Esophagus squamous epithelium (tissue), 5 donors: ENCODE data around the gene TSGA10IP. TPM values are rescaled to one million over a fixed set of nuclear protein-coding genes. Genes with fewer than 3 reads are reported as not detected.

ENCODE experiments used
- DNase-seq: peaks from one replicate; lab custom pipeline; 2025; lab: John Stamatoyannopoulos, UW
- H3K27ac ChIP-seq, 4 donors: fragments of 200-600 bp; sonication (generic); one replicate each; pipeline ENCODE4 v1.5.1; 2016 to 2019; ENCODE audit warnings: mild to moderate bottlenecking in 1 of 4
- H3K27me3 ChIP-seq, 4 donors: fragments of 200-600 bp; sonication (generic); 1 replicate in 3 of 4; 2 replicates in 1 of 4; pipeline versions ENCODE4 v1.5.1 to v1.6.0; 2017 to 2021; ENCODE audit warnings: antibody characterized with exemption in 1 of 4
- H3K36me3 ChIP-seq, 3 donors: fragments of 200-600 bp; sonication (generic); one replicate each; pipeline ENCODE4 v1.5.1; 2016 to 2019
- H3K4me1 ChIP-seq, 3 donors: fragments of 200-600 bp; sonication (generic); one replicate each; pipeline ENCODE4 v1.5.1; 2017 to 2019
- H3K4me3 ChIP-seq, 4 donors: fragments of 200-600 bp; sonication (generic); 1 replicate in 3 of 4; 2 replicates in 1 of 4; pipeline ENCODE4 v1.5.1; 2016 to 2019; ENCODE audit warnings: mild to moderate bottlenecking in 2 of 4, moderate library complexity in 1 of 4
- H3K9me3 ChIP-seq, 3 donors: fragments of 200-600 bp; sonication (generic); one replicate each; pipeline ENCODE4 v1.5.1; 2016 to 2019
- POLR2A ChIP-seq, 4 donors: fragments of 450-650 bp; IDR thresholded peaks; one replicate each; pipeline ENCODE4 v1.6.1; 2017; ENCODE audit warnings: antibody characterized with exemption in 4 of 4, mild to moderate bottlenecking in 4 of 4, moderate library complexity in 3 of 4
- WGBS, 2 donors: methylation state at CpG; one replicate each; pipeline ENCODE4 v1.1.5; 2018; 5-methylcytosine and 5-hydroxymethylcytosine counted together
- intact Hi-C: fragments of 100-400 bp; cut with DNase I; formaldehyde crosslinking; loops from one replicate; pipeline ENCODE4 v1.15.0; 2022
- total RNA-seq, 4 donors: library from RNA; depleted of rRNA; stranded (reverse); fragments of >200 nt; gene quantifications; one replicate each; pipeline ENCODE4 v1.1.0, GENCODE V29; 2016
- TF ChIP-seq, protein P1 (sequence below), 6 experiments: fragments of 450-650 bp in 4 of 6; fragments of 200-600 bp in 2 of 6; sonication (generic) in 2 of 6; IDR thresholded peaks; one replicate each; pipeline ENCODE4 v1.5.1; 2016 to 2019; ENCODE audit warnings: antibody characterized with exemption in 6 of 6, mild to moderate bottlenecking in 4 of 6, moderate library complexity in 4 of 6
- donor health status: DM: yes; HTN: yes; CAD: no.

The TSGA10IP gene
- total RNA-seq, 4 donors from 2014 or later = not detected

- Histone ChIP-seq H3K9me3 (no peaks in the 10 kb centered on the region), H3K27me3 (peaks cover 0 to 11% (median 0%) of the 10 kb centered on the region in 4 donors), H3K27ac (peak overlapping the region; percentile 86 to 98 (median 92)), H3K36me3 (peaks cover 0 to 12% (median 0%) of the 10 kb centered on the region in 3 donors), H3K4me3 (peak overlapping the region; percentile 73 to 89 (median 82)), H3K4me1 (peaks cover 11 to 56% (median 13%) of the 10 kb centered on the region in 3 donors)
- TF ChIP-seq, protein P1, sequence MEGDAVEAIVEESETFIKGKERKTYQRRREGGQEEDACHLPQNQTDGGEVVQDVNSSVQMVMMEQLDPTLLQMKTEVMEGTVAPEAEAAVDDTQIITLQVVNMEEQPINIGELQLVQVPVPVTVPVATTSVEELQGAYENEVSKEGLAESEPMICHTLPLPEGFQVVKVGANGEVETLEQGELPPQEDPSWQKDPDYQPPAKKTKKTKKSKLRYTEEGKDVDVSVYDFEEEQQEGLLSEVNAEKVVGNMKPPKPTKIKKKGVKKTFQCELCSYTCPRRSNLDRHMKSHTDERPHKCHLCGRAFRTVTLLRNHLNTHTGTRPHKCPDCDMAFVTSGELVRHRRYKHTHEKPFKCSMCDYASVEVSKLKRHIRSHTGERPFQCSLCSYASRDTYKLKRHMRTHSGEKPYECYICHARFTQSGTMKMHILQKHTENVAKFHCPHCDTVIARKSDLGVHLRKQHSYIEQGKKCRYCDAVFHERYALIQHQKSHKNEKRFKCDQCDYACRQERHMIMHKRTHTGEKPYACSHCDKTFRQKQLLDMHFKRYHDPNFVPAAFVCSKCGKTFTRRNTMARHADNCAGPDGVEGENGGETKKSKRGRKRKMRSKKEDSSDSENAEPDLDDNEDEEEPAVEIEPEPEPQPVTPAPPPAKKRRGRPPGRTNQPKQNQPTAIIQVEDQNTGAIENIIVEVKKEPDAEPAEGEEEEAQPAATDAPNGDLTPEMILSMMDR (IDR thresholded peaks at IDR 0.05) = no peak
- TF ChIP-seq POLR2A (IDR thresholded peaks at IDR 0.05) = peak in 1 of 4 donors; percentile 43
- intact Hi-C loops = no loop called here
- DNase-seq = no peak
- 25 to 36% methylated on average over 17 to 18 of the region's 28 CpGs for WGBS, 2 donors
These were observed 46.5 kb upstream of the TSGA10IP start for GRCh38 chr11:65898656-65899355.

GRCh38 chr11:65899356-65900124, 45.7 kb upstream of the TSGA10IP start:
- no peak for DNase-seq
- H3K36me3 ChIP-seq = peaks cover 0 to 12% (median 0%) of the 10 kb centered on the region in 3 donors
- peak overlapping the region; percentile 86 to 98 (median 92) for H3K27ac ChIP-seq
- 0% methylated on average over 16 of the region's 78 CpGs; no CpG with 5 or more reads in 1 of the 2 donors for WGBS, 2 donors
- intact Hi-C loops = no loop called here
- H3K4me3 ChIP-seq = peak overlapping the region; percentile 73 to 89 (median 82)
- no peaks in the 10 kb centered on the region for H3K9me3 ChIP-seq
- TF ChIP-seq POLR2A (IDR thresholded peaks at IDR 0.05) = no peak
- TF ChIP-seq, protein P1 (IDR thresholded peaks at IDR 0.05) = peak in 1 of 6 experiments; percentile 1
- peaks cover 5 to 49% (median 7%) of the 10 kb centered on the region in 3 donors for H3K4me1 ChIP-seq
- peaks cover 0 to 11% (median 0%) of the 10 kb centered on the region in 4 donors for H3K27me3 ChIP-seq

DNA sequence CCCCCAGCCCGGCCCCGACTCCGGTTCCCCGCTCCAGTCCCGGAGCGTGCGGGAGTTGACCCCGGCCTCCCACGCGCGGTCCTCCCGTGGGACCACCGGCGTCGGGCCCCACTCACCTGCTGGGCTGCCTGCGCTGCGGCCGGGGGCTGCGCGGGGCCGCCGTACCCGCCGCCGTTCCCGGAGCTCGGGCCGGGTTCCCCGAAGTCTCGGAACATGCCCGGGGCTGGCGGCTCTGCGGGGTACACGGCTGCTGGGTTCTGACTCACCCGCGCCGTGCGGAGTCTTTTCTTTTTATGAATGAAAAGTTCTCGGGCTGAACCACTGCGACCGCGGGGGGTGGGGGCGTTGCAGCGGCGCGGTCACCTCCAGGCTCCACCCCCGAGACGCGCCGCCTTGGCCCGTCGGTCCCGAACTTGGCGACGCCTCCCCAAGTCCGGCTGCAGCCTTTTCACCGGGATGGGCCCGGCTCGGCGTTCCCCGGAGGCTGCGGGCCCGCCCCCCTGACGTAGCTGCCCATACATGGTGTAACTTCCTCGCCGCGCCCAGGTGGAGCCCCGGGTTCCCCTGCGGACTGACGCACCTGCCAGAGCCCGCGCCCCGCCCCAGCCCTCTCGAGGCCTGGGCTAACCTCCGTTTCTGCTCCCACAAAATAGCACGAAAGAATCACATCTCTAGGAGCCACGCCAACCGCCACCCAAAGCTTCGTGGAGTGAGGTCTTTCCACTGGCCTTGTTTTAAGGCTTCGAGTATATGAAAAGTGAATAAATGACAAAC, 45.0 kb upstream of the TSGA10IP start, which contains the start of gene FOSL1:
Gene FOSL1 (minus strand): TSS at position 264 of the 774 bp plus-strand sequence. CDS start 49 bp downstream, at position 215.
- peak; percentile 57 for DNase-seq
- 6 to 11% methylated on average over 5 to 11 of the region's 80 CpGs for WGBS, 2 donors
- H3K9me3 ChIP-seq = no peaks in the 10 kb centered on the region

DNA sequence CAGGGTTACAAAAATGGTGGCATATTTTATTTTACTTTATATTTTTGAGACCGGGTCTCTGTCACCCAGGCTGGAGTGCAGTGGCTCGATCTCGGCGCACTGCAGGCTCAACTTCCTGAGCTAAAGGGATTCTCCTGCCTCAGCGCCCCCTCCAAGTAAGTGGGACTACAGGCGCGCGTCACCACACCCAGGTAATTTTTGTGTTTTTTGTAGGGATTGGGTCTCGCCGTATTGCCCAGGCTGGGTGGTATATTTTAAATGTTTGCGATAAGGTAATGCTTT, 44.4 kb upstream of the TSGA10IP start:
- H3K27ac ChIP-seq = peak overlapping the region; percentile 86 to 98 (median 92)
- H3K9me3 ChIP-seq = no peaks in the 10 kb centered on the region
- peaks cover 0 to 11% (median 0%) of the 10 kb centered on the region in 4 donors for H3K27me3 ChIP-seq
- no peak for DNase-seq
- H3K4me3 ChIP-seq = peak overlapping the region in 3 of 4 donors; percentile 73 to 82 (median 81)
- WGBS, 2 donors = 63 to 71% methylated on average over 10 to 11 of the region's 11 CpGs
- intact Hi-C loops = no loop called here
- TF ChIP-seq POLR2A (IDR thresholded peaks at IDR 0.05) = no peak
- TF ChIP-seq, protein P1 (IDR thresholded peaks at IDR 0.05) = no peak
- H3K4me1 ChIP-seq = peaks cover 5 to 46% (median 7%) of the 10 kb centered on the region in 3 donors
- no peaks in the 10 kb centered on the region for H3K36me3 ChIP-seq

More for the DNA sequence above, 45.0 kb upstream of the TSGA10IP start, which contains the start of gene FOSL1:
- H3K4me1 ChIP-seq = peaks cover 5 to 46% (median 7%) of the 10 kb centered on the region in 3 donors
- TF ChIP-seq, protein P1 (IDR thresholded peaks at IDR 0.05) = no peak
- peak in 3 of 4 donors; percentile 55 to 92 (median 89) for TF ChIP-seq POLR2A (IDR thresholded peaks at IDR 0.05)
- H3K4me3 ChIP-seq = peak within 1 kb of the TSS; percentile 73 to 89 (median 82)
- peaks cover 0 to 11% (median 0%) of the 10 kb centered on the region in 4 donors for H3K27me3 ChIP-seq
- peak within 1 kb of the TSS; percentile 86 to 98 (median 92) for H3K27ac ChIP-seq
- H3K36me3 ChIP-seq = peaks cover 0 to 4% (median 0%) of the 10 kb centered on the region in 3 donors
- intact Hi-C loops = no loop called here
